Activated T-cell treated with anti-CD3 and anti-CD28 coated beads, Interleukin-2, amount 50 U/mL, for 72 hours (primary cell): ENCODE measurements around the gene DLG2. TPM values are rescaled to one million over a fixed set of nuclear protein-coding genes. Genes with fewer than 3 reads are reported as not detected.

Experiments used
- ATAC-seq, 2 donors: fragments of 150-1000 bp; cut with Tn5 transposase; replicated peaks in 1 of 2; 2 replicates each; pipeline ENCODE4 v1.10.0; 2021; ENCODE audit warnings: moderate library complexity in 2 of 2, mild to moderate bottlenecking in 1 of 2
- DNase-seq, 2 donors: peaks; one replicate each; pipeline ENCODE4 v3.0.0; 2021 to 2022; ENCODE audit warnings: mixed read lengths in 1 of 2
- H3K27ac Mint-ChIP-seq: one replicate; pipeline ENCODE4 v1.8.0; 2022; ENCODE audit warnings: mild to moderate bottlenecking, moderate library complexity, mixed read lengths
- H3K27me3 Mint-ChIP-seq: one replicate; pipeline ENCODE4 v1.8.0; 2022; ENCODE audit warnings: low read depth, mixed read lengths
- H3K36me3 Mint-ChIP-seq, 2 donors: one replicate each; pipeline ENCODE4 v1.8.0; 2022; ENCODE audit warnings: mixed read lengths in 2 of 2, mild to moderate bottlenecking in 1 of 2; ENCODE audit not compliant: insufficient read depth in 2 of 2
- H3K4me1 Mint-ChIP-seq: one replicate; pipeline ENCODE4 v1.8.0; 2022; ENCODE audit warnings: low read depth, mixed read lengths
- H3K4me3 Mint-ChIP-seq, 2 donors: one replicate each; pipeline ENCODE4 v1.8.0; 2022; ENCODE audit warnings: mild to moderate bottlenecking in 2 of 2, mixed read lengths in 2 of 2, moderate library complexity in 2 of 2
- H3K9me3 Mint-ChIP-seq, 2 donors: one replicate each; pipeline ENCODE4 v1.8.0; 2022; ENCODE audit warnings: mixed read lengths in 2 of 2
- total RNA-seq, 2 donors: library from RNA; stranded (reverse); gene quantifications; one replicate each; pipeline ENCODE4 v1.2.3, GENCODE V29; 2022

Gene DLG2
- total RNA-seq, 2 donors from 2014 or later, result 4.1 to 5.3 TPM

DNA sequence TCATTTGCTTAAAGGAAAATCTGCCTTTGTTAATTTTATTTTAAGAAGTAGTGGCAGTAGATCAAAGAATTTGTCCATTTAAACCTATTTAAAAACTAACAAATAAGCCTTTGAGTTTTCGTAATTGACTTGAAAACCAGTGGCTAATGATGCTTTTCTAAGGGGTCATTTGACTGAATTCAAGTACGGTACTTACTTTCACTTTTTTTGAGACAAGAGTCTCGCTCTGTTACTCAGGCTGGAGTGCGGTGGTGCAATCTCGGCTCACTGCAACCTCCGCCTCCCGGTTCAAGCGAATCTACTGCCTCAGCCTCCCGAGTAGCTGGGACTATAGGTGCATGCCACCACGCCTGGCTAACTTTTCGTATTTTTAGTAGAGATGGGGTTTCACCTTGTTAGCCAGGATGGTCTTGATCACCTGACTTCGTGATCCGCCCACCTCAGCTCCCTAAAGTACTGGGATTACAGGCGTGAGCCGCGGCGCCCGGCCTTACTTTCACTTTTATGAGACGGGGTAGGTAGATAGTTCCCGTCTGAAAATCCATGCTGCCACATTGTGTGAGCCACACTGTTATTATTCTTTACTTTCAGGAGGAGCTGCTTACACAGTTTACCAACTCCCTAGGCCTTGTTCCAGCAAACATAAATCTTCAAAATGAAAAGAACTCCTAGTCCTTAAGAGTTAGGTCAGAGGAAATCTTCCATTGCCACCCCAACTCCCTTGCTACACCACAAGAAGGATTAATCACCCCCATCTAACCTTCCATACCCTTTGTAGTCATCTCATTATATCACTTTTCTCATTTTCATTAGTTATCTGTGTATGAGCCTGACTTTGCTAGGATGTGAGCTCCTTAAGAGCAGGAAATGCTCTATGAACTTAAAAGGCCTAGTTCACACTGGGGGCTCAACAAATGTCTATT lies 1414.4 kb downstream of the DLG2 start:
- no peaks in the 10 kb centered on the region for H3K27me3 Mint-ChIP-seq
- DNase-seq (no peak), ATAC-seq (no peak)
- H3K36me3 Mint-ChIP-seq, result no peaks in the 10 kb centered on the region
- H3K4me3 Mint-ChIP-seq, result no peak overlapping the region
- H3K4me1 Mint-ChIP-seq, result no peaks in the 10 kb centered on the region
- H3K27ac Mint-ChIP-seq, result no peak overlapping the region
- H3K9me3 Mint-ChIP-seq, result peaks cover 3 to 8% of the 10 kb centered on the region in 2 donors

DNA sequence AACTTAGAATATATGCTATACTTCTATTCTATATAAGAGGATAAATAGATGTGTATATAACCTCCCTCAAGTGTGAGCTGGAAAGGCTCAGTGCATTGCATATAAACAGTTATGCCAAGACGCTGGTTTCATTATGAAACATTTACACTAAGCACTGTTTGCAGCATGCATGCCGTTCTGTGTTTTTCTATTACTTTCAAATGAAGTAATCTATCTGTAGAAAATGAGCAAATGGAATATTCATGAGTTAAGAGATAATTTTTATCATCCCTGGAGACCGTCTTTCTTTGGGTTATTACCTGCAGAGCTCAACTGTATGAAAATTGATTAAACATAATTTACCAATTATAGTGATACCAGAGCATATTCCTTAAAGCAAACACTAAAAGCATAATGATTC lies 1415.2 kb downstream of the DLG2 start:
- no peaks in the 10 kb centered on the region for H3K27me3 Mint-ChIP-seq
- H3K9me3 Mint-ChIP-seq, result peaks cover 2 to 8% of the 10 kb centered on the region in 2 donors
- no peak overlapping the region for H3K27ac Mint-ChIP-seq
- no peaks in the 10 kb centered on the region for H3K4me1 Mint-ChIP-seq
- DNase-seq, result no peak
- no peak overlapping the region for H3K4me3 Mint-ChIP-seq
- no peak for ATAC-seq
- no peaks in the 10 kb centered on the region for H3K36me3 Mint-ChIP-seq

DNA sequence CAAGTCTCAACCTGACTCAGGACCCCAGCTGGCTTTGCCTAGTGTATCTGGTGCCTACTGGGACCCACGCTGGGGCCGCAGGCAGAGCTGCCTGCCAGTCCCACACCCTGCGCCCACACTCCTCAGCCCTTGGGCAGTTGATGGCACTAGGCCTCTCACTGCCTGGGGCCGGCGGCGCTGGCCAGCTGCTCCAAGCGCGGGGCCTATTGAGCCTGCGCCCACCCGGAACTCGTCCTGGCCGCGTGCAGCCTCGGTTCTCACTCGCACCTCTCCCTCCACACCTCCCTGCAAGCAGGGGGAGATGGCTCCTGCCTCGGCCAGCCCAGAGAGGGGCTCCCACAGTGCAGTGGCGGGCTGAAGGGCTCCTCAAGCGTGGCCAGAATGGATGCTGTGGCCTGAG lies 1432.4 kb downstream of the DLG2 start:
- no peak overlapping the region for H3K27ac Mint-ChIP-seq
- no peaks in the 10 kb centered on the region for H3K4me1 Mint-ChIP-seq
- DNase-seq (no peak), ATAC-seq (no peak)
- no peaks in the 10 kb centered on the region for H3K27me3 Mint-ChIP-seq
- H3K4me3 Mint-ChIP-seq, result no peak overlapping the region
- H3K9me3 Mint-ChIP-seq, result peaks cover 5 to 10% of the 10 kb centered on the region in 2 donors
- H3K36me3 Mint-ChIP-seq, result no peaks in the 10 kb centered on the region

DNA sequence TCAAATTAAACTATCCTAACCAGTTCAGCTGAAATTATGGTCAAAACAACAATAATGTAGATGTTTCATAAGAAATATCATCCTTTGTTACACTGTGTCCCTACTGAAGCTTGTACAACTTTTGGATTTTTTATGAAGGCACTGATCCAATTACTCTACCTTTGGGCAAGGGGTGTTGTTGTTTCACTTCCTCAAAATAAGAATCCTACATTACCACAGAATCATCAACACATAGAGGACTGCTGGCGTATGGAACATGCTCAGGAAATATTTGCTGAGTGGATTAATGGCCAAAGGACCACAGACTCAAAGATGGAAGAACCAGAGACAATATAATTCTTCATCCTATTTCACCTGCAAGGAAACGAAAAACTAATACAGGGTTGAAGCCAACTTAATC lies 1433.4 kb downstream of the DLG2 start:
- Mint-ChIP-seq H3K4me3 (no peak overlapping the region), H3K9me3 (peaks cover 9 to 14% of the 10 kb centered on the region in 2 donors), H3K4me1 (no peaks in the 10 kb centered on the region), H3K27me3 (no peaks in the 10 kb centered on the region), H3K27ac (no peak overlapping the region), H3K36me3 (no peaks in the 10 kb centered on the region)
- ATAC-seq (no peak), DNase-seq (no peak)

DNA sequence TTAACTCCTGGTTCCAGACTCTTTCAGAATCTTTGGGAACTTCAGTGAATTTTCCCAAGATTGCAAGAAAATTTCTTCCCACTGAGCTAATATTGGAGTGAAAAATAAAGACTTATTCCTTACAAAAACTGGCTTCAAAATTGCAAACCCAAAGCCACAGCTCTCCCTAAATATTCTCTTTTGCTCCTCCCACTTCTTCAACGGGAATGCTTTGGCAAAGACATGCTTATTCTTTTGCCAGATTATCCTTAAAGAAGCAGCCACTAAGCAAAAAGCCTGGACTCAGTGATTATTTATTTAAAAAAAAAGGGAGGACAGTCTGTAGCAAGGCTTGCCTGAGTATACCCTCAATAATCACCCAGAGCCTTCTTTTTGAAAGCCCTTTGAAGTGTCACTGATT lies 1438.6 kb downstream of the DLG2 start:
- Mint-ChIP-seq H3K27ac (no peak overlapping the region), H3K36me3 (no peaks in the 10 kb centered on the region), H3K9me3 (peaks cover 6 to 9% of the 10 kb centered on the region in 2 donors), H3K27me3 (no peaks in the 10 kb centered on the region), H3K4me1 (no peaks in the 10 kb centered on the region), H3K4me3 (no peak overlapping the region)
- ATAC-seq, result no peak
- no peak for DNase-seq

DNA sequence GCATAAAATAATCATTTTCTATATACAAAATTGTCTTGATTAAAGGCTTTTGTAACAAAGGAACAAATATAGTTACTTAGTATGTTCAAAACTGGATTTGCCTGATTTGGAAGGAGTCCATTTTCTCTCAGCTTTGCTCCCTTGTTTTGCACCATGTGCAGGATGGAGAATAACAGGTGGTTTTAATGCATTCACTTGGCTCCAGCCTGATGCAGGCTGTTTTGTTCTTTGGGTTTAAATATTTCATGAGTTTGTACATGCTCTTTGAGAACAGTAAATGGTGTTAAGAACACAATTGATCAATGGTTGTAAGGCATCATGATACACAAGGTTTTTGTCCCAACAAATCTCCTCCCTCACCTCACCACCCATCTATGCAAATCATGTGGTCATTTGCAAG lies 1454.1 kb downstream of the DLG2 start:
- Mint-ChIP-seq H3K9me3 (peaks cover 7 to 11% of the 10 kb centered on the region in 2 donors), H3K27ac (no peak overlapping the region), H3K4me3 (no peak overlapping the region), H3K27me3 (no peaks in the 10 kb centered on the region), H3K36me3 (no peaks in the 10 kb centered on the region), H3K4me1 (no peaks in the 10 kb centered on the region)
- no peak for DNase-seq
- ATAC-seq, result no peak

DNA sequence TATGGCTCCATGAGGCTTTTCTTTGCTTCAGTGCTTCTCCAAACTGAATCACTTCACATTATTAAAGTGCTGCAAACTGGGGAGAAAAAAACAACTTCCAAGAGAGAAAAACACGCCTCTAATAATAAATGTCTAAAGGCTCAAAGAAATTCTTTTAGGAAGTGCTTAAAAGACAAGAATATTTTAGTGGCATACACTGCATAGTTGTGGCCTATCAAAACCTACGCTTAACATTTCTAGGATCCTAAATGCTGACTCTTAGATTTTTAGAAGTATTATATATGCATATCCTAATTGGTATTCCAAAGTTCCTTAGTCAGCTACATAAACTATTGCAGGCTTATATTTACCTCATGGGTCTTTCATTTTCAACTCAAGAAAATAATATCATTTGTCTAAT lies 1462.0 kb downstream of the DLG2 start:
- DNase-seq, result no peak
- no peak for ATAC-seq
- H3K27ac Mint-ChIP-seq, result no peak overlapping the region
- H3K36me3 Mint-ChIP-seq, result no peaks in the 10 kb centered on the region
- H3K9me3 Mint-ChIP-seq, result peaks cover 17 to 20% of the 10 kb centered on the region in 2 donors
- no peaks in the 10 kb centered on the region for H3K27me3 Mint-ChIP-seq
- no peaks in the 10 kb centered on the region for H3K4me1 Mint-ChIP-seq
- H3K4me3 Mint-ChIP-seq, result no peak overlapping the region

DNA sequence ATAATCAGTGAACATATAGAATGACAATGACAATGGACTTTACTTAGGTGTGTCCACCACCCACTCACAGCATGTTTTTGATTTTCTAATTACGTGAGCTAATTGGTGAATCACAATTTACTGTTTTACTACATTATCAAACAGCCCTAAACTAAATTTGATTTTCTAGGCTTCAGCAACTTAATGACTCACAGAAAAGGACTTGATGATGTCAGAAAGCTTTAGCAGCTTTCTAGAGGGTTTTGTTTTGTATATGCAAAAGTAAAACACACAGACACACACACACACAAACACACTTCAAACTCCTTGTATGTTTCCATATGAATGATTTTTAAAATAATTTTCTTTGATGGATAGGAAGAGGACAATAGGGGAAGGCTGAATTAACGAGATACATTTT lies 1462.4 kb downstream of the DLG2 start:
- Mint-ChIP-seq H3K4me3 (no peak overlapping the region), H3K4me1 (no peaks in the 10 kb centered on the region), H3K9me3 (peaks cover 15 to 21% of the 10 kb centered on the region in 2 donors), H3K27me3 (no peaks in the 10 kb centered on the region), H3K27ac (no peak overlapping the region), H3K36me3 (no peaks in the 10 kb centered on the region)
- DNase-seq (no peak), ATAC-seq (no peak)

DNA sequence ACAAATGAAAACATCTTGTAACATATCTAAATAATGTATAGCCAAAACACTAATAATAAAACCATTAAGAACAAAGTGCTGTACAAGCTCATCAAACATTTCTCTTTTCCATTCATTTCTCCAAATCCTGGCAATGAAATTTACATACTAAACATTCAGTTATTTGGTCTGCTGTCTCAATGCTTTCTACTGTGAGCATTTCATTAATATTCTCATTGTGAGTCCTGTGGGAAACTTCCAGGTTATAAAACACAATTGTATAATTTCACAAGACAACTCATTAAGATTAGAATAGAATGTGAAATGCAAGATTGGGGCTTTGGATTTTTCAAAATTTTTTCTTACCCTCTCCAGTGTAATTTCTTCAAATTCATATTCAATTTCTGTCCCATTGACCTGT lies 1464.0 kb downstream of the DLG2 start:
- no peaks in the 10 kb centered on the region for H3K27me3 Mint-ChIP-seq
- no peak overlapping the region for H3K4me3 Mint-ChIP-seq
- H3K36me3 Mint-ChIP-seq, result no peaks in the 10 kb centered on the region
- no peaks in the 10 kb centered on the region for H3K4me1 Mint-ChIP-seq
- ATAC-seq, result no peak
- no peak overlapping the region for H3K27ac Mint-ChIP-seq
- DNase-seq, result no peak
- H3K9me3 Mint-ChIP-seq, result peaks cover 15 to 20% of the 10 kb centered on the region in 2 donors

DNA sequence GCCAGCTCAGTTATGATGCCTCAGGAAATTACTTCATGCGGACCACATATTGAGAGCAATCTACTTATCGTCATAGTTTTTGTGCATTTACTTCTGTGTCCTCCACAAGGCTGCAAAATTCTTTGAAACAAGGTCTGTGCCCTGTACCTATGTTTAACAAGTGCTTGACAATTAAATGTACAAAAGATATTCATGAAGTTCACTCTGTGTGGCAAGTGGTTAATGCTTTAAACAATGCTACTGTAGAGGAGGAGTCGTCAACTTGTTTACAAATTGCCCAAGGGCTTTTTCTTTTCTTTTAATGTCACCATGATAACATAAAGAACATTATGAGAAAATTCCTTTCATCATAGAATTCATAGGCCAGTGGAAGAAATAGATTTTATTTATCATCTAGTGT lies 1469.5 kb downstream of the DLG2 start:
- ATAC-seq, result no peak
- H3K4me1 Mint-ChIP-seq, result no peaks in the 10 kb centered on the region
- H3K9me3 Mint-ChIP-seq, result peaks cover 14 to 15% of the 10 kb centered on the region in 2 donors
- H3K36me3 Mint-ChIP-seq, result no peaks in the 10 kb centered on the region
- no peaks in the 10 kb centered on the region for H3K27me3 Mint-ChIP-seq
- DNase-seq, result no peak
- H3K4me3 Mint-ChIP-seq, result no peak overlapping the region
- no peak overlapping the region for H3K27ac Mint-ChIP-seq

DNA sequence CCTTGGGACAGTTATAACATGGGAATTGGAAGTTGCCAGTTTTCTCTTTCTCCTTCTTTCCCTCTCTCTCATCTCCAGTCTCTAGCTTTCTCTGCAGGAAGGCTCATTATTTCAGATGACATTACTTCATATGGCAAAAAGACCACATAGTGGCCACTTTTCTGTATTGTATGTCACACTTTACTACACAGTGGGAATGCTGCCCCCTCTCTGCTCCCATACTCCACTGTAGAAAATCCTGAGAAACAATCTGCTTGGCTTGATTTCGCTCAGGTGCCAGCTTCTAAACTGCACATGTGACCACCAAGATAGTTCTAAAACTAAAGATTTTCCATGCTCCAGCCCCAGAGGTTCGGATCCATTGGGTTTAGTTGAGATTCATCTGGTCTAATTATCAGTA lies 1480.3 kb downstream of the DLG2 start:
- DNase-seq (no peak), ATAC-seq (no peak)
- H3K4me1 Mint-ChIP-seq, result no peaks in the 10 kb centered on the region
- no peak overlapping the region for H3K4me3 Mint-ChIP-seq
- peaks cover 8 to 18% of the 10 kb centered on the region in 2 donors for H3K9me3 Mint-ChIP-seq
- no peak overlapping the region for H3K27ac Mint-ChIP-seq
- H3K27me3 Mint-ChIP-seq, result no peaks in the 10 kb centered on the region
- no peaks in the 10 kb centered on the region for H3K36me3 Mint-ChIP-seq

DNA sequence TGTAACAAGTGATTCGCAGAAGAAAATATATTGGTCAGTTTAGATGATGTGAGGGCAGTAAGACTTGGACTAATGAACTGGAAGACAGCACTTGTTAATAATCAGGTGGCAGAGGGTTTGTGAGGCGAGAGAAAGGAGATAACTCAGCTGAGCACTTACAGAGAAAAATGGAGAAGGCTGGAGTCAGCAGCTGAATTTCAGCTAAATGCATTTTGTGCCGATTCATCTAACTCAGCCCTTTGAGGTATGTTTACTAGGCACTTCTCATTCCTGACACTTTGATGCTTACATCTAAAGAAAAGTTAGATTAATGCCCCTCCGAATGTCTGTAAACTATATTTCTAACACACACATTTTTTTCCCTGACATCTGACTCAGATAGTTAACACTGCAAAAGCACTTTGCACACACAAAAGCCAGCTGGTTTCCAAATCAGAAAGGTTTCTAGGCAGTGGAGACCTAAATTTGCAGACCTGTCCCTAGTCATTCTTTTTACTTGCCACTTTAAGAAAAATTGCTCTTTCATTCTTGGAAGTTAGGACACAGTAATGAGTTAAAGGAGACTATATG lies 1481.4 kb downstream of the DLG2 start:
- Mint-ChIP-seq H3K4me3 (no peak overlapping the region), H3K27ac (no peak overlapping the region), H3K9me3 (peaks cover 7 to 11% of the 10 kb centered on the region in 2 donors), H3K36me3 (no peaks in the 10 kb centered on the region), H3K4me1 (no peaks in the 10 kb centered on the region), H3K27me3 (no peaks in the 10 kb centered on the region)
- DNase-seq, result no peak
- no peak for ATAC-seq

DNA sequence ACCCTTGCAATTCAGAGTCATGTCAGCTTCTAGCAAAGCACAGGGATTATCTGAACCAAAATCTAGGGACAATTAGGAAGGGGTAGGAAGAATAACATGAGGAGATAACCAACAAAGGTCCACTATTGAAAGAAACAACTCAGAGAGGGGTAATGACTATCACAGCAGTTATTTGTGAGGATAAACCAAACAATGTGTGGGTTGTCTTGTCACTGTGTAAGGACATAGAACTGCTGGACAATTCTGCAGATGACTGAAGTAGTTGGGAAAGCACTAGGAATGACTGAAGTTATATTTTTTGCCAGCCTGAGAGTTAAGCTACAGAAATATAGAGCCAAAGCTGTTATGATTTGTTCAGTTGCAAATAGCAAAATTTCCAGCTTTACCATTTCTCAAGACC lies 1482.6 kb downstream of the DLG2 start:
- H3K27ac Mint-ChIP-seq, result no peak overlapping the region
- H3K4me1 Mint-ChIP-seq, result no peaks in the 10 kb centered on the region
- ATAC-seq, result no peak
- H3K4me3 Mint-ChIP-seq, result no peak overlapping the region
- no peaks in the 10 kb centered on the region for H3K36me3 Mint-ChIP-seq
- H3K9me3 Mint-ChIP-seq, result peaks cover 5 to 7% of the 10 kb centered on the region in 2 donors
- DNase-seq, result no peak
- no peaks in the 10 kb centered on the region for H3K27me3 Mint-ChIP-seq

DNA sequence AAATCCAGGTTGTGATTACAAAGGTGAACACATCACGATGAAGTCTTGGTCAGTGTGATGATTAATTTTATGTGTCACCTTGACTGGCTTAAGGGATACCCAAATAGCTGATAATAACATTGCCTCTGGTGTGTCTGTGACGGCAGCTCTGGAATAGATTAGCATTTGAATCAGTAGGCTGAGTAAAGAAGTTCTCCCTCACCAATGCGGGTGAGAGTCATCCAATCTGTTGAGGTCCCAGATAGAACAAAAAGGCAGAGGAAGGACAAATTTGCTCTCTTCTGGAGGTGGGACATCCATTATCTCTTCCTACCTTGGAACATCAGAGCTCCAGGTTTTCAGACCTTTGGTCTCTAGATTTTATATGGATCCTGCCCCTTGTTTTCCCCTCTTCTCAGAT lies 1484.7 kb downstream of the DLG2 start:
- H3K4me1 Mint-ChIP-seq, result no peaks in the 10 kb centered on the region
- no peaks in the 10 kb centered on the region for H3K36me3 Mint-ChIP-seq
- H3K4me3 Mint-ChIP-seq, result no peak overlapping the region
- peaks cover 1 to 2% of the 10 kb centered on the region in 2 donors for H3K9me3 Mint-ChIP-seq
- no peak overlapping the region for H3K27ac Mint-ChIP-seq
- ATAC-seq (no peak), DNase-seq (no peak)
- H3K27me3 Mint-ChIP-seq, result no peaks in the 10 kb centered on the region
